GM23338 (cell line): ENCODE results near the gene GPR171.

ENCODE experiments used
- CREB1 ChIP-seq: fragments of 250-450 bp; sonication (Bioruptor Pico); IDR thresholded peaks from 2 replicates; pipeline ENCODE4 v1.5.0; 2020; ENCODE audit warnings: low read depth, mild to moderate bottlenecking, moderate library complexity
- EZH2 ChIP-seq: fragments of 200-600 bp; sonication (generic); IDR thresholded peaks from one replicate; pipeline ENCODE4 v1.8.0; 2017; ENCODE audit warnings: antibody characterized with exemption, mild to moderate bottlenecking, low read depth; ENCODE audit not compliant: unreplicated experiment
- POLR2AphosphoS5 ChIP-seq: IDR thresholded peaks from 2 replicates; pipeline ENCODE4 v1.6.1; 2016; ENCODE audit warnings: antibody characterized with exemption, low read depth
- ZNF331 ChIP-seq: fragments of 250-450 bp; sonication (Bioruptor Pico); IDR thresholded peaks from 2 replicates; pipeline ENCODE4 v1.5.0; 2020; ENCODE audit warnings: low read depth, mild to moderate bottlenecking, moderate library complexity
- TF ChIP-seq, protein P1 (sequence below), 2 experiments: fragments of 200-600 bp in 1 of 2; sonication (generic) in 1 of 2; conservative IDR thresholded peaks; 2 replicates each; pipeline versions ENCODE4 v1.5.1 to v1.6.1; 2016 to 2017; ENCODE audit warnings: antibody characterized with exemption in 2 of 2, low read depth in 2 of 2, mild to moderate bottlenecking in 2 of 2, moderate library complexity in 1 of 2
- TF ChIP-seq, protein P2 (sequence below): IDR thresholded peaks from one replicate; pipeline ENCODE4 v1.6.1; 2018; ENCODE audit warnings: antibody characterized with exemption; ENCODE audit not compliant: unreplicated experiment

DNA sequence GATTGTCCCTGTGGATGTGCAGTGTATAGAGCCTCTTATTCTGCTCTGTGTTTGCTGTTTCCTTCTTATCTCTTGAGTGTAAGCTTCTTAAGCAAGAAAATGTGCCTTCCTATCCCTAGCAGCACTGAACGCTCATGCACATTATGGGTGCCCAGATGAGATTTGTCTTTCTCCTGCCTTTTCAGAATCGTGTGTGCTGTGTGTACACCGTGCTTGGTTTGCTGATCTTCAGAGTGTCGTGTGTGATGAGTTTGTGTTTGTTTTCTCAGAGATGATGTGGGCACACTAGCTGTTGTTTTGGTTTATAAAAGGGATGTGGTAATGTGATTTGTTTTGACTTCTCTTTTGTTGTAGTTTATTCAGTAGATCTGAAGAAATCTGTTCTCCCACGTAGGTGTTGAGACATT, 19.7 kb downstream of the GPR171 start:
- TF ChIP-seq, protein P1, sequence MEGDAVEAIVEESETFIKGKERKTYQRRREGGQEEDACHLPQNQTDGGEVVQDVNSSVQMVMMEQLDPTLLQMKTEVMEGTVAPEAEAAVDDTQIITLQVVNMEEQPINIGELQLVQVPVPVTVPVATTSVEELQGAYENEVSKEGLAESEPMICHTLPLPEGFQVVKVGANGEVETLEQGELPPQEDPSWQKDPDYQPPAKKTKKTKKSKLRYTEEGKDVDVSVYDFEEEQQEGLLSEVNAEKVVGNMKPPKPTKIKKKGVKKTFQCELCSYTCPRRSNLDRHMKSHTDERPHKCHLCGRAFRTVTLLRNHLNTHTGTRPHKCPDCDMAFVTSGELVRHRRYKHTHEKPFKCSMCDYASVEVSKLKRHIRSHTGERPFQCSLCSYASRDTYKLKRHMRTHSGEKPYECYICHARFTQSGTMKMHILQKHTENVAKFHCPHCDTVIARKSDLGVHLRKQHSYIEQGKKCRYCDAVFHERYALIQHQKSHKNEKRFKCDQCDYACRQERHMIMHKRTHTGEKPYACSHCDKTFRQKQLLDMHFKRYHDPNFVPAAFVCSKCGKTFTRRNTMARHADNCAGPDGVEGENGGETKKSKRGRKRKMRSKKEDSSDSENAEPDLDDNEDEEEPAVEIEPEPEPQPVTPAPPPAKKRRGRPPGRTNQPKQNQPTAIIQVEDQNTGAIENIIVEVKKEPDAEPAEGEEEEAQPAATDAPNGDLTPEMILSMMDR (conservative IDR thresholded peaks at IDR 0.05; ENCODE audit: low read depth in 2 of 2): no peak
- TF ChIP-seq POLR2AphosphoS5 (no peak), EZH2 (no peak), CREB1 (CRISPR knock-in tag) (no peak), ZNF331 (no peak)
- TF ChIP-seq, protein P2, sequence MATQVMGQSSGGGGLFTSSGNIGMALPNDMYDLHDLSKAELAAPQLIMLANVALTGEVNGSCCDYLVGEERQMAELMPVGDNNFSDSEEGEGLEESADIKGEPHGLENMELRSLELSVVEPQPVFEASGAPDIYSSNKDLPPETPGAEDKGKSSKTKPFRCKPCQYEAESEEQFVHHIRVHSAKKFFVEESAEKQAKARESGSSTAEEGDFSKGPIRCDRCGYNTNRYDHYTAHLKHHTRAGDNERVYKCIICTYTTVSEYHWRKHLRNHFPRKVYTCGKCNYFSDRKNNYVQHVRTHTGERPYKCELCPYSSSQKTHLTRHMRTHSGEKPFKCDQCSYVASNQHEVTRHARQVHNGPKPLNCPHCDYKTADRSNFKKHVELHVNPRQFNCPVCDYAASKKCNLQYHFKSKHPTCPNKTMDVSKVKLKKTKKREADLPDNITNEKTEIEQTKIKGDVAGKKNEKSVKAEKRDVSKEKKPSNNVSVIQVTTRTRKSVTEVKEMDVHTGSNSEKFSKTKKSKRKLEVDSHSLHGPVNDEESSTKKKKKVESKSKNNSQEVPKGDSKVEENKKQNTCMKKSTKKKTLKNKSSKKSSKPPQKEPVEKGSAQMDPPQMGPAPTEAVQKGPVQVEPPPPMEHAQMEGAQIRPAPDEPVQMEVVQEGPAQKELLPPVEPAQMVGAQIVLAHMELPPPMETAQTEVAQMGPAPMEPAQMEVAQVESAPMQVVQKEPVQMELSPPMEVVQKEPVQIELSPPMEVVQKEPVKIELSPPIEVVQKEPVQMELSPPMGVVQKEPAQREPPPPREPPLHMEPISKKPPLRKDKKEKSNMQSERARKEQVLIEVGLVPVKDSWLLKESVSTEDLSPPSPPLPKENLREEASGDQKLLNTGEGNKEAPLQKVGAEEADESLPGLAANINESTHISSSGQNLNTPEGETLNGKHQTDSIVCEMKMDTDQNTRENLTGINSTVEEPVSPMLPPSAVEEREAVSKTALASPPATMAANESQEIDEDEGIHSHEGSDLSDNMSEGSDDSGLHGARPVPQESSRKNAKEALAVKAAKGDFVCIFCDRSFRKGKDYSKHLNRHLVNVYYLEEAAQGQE: no peak
